Chondrocyte (in vitro differentiated cells): ENCODE measurements around the gene OLFM4. TPM values are rescaled to one million over a fixed set of nuclear protein-coding genes. Genes with fewer than 3 reads are reported as not detected.
"Not testable (repeated sequence)": the region's sequence is repeated elsewhere in the genome, so short reads cannot be mapped to it uniquely, and the experiment has no call there.

Source experiments
- DNase-seq: peaks from one replicate; pipeline ENCODE4 v3.0.0; 2021; ENCODE audit warnings: mixed read lengths, low spot score
- H3K27ac Mint-ChIP-seq: one replicate; pipeline ENCODE4 v1.8.0; 2021; ENCODE audit warnings: mild to moderate bottlenecking, moderate library complexity, mixed read lengths; ENCODE audit not compliant: unreplicated experiment
- H3K27me3 Mint-ChIP-seq: 2 replicates; pipeline ENCODE4 v1.8.0; 2021; ENCODE audit warnings: low read depth, mixed read lengths
- H3K36me3 Mint-ChIP-seq: 2 replicates; pipeline ENCODE4 v1.8.0; 2021; ENCODE audit warnings: low read depth, mixed read lengths
- H3K4me1 Mint-ChIP-seq: 2 replicates; pipeline ENCODE4 v1.8.0; 2021; ENCODE audit warnings: low read depth, mild to moderate bottlenecking, mixed read lengths
- H3K4me3 Mint-ChIP-seq: one replicate; pipeline ENCODE4 v1.8.0; 2021; ENCODE audit warnings: mild to moderate bottlenecking, moderate library complexity, mixed read lengths; ENCODE audit not compliant: unreplicated experiment
- H3K9me3 Mint-ChIP-seq: 2 replicates; pipeline ENCODE4 v1.8.0; 2021; ENCODE audit warnings: low read depth, mixed read lengths
- total RNA-seq: library from RNA; stranded (reverse); gene quantifications from 3 replicates; pipeline ENCODE4 v1.2.1, GENCODE V29; 2021
- TF ChIP-seq, protein P1 (sequence below): fragments of 200-600 bp; sonication (generic); IDR thresholded peaks from 2 replicates; pipeline ENCODE4 v1.5.0; 2021; ENCODE audit warnings: antibody characterized with exemption, mild to moderate bottlenecking, moderate library complexity

The OLFM4 gene
- total RNA-seq, 1 donor from 2014 or later = 0.25 TPM

DNA sequence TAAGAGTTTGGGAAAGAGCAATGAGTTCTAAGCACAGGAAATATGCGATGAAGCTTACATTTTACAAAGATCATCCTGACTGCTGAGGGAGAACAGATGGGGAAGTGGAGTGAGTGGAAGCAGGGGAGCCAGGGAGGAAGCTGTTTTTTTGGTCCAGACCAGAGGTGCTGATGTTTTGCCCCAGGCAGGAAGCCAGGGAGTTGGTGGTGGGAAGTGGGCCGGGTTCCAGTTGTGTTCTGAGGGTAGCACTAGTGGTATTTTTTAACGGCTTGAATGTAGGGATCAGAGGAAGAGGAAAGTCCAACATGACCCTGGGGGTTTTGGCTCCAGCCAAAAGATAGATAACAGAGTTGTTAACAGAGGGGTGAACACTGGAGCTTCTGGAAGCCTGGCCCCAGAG is 20.7 kb upstream of the OLFM4 start:
- H3K36me3 Mint-ChIP-seq = no peaks in the 10 kb centered on the region
- H3K9me3 Mint-ChIP-seq = no peaks in the 10 kb centered on the region
- TF ChIP-seq, protein P1, sequence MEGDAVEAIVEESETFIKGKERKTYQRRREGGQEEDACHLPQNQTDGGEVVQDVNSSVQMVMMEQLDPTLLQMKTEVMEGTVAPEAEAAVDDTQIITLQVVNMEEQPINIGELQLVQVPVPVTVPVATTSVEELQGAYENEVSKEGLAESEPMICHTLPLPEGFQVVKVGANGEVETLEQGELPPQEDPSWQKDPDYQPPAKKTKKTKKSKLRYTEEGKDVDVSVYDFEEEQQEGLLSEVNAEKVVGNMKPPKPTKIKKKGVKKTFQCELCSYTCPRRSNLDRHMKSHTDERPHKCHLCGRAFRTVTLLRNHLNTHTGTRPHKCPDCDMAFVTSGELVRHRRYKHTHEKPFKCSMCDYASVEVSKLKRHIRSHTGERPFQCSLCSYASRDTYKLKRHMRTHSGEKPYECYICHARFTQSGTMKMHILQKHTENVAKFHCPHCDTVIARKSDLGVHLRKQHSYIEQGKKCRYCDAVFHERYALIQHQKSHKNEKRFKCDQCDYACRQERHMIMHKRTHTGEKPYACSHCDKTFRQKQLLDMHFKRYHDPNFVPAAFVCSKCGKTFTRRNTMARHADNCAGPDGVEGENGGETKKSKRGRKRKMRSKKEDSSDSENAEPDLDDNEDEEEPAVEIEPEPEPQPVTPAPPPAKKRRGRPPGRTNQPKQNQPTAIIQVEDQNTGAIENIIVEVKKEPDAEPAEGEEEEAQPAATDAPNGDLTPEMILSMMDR = no peak
- no peak overlapping the region for H3K27ac Mint-ChIP-seq
- H3K4me3 Mint-ChIP-seq = no peak overlapping the region
- no peak for DNase-seq
- peaks cover 2% of the 10 kb centered on the region for H3K27me3 Mint-ChIP-seq
- H3K4me1 Mint-ChIP-seq = no peaks in the 10 kb centered on the region

DNA sequence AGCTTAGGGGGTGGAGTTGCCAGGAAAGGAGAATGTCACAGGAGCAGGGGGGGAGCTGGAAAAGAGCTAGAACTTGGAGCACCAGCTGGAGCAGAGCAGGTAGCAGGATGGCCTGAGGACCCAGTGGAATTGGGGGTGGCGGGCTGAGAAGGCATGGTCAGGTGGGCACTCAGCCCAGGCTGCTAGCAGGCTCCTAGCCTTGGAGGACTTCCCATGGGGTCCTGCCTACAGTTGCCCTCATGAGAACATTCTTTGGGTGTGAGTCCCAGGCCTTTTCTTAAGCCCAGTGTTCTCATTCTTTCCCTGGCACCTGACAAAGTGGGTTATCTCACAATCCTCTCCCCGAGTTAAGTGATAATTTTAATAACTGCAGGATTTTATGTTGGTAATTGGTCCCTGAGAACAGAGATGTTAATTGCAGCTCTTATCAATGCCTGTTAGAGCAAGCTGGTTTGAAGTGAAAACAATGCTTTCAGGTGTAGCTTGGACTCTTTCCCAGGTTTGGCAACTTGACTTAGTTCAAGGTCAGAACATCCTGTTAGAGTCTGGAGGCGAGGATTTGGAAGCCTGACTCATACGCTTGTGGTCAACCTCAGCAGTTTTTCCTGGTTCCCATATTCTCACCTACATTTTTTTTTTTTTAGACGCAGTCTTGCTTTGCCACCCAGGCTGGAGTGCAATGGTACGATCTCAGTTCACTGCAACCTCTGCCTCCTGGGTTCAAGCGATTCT is 18.1 kb upstream of the OLFM4 start:
- Mint-ChIP-seq H3K9me3 (no peaks in the 10 kb centered on the region), H3K36me3 (no peaks in the 10 kb centered on the region), H3K27me3 (peaks cover 2% of the 10 kb centered on the region), H3K27ac (no peak overlapping the region), H3K4me3 (no peak overlapping the region), H3K4me1 (no peaks in the 10 kb centered on the region)
- TF ChIP-seq, protein P1 = no peak
- DNase-seq = no peak

DNA sequence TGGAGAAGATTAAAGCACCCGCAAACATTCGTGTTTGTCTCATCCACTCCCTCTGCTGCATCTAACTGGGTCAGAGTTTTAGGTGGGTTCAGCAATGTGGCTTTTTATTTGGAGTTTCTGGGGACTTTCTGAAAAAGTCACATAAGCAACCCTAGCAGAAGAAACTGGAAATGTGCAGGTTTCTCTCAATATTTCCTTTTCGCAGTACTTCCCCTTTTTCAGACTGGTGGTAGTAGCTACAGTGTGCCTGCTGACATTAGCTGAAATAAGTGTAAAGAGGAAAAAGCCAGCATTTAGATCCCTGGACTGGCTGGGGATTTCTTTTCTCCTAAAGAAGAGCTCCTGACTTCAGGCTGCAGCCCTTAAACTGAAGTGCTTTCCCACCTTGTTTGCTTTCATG is 15.9 kb upstream of the OLFM4 start:
- H3K9me3 Mint-ChIP-seq = peaks cover 6% of the 10 kb centered on the region
- no peak overlapping the region for H3K4me3 Mint-ChIP-seq
- peaks cover under 1% of the 10 kb centered on the region for H3K27me3 Mint-ChIP-seq
- no peak overlapping the region for H3K27ac Mint-ChIP-seq
- H3K36me3 Mint-ChIP-seq = no peaks in the 10 kb centered on the region
- no peak for DNase-seq
- TF ChIP-seq, protein P1 = no peak
- no peaks in the 10 kb centered on the region for H3K4me1 Mint-ChIP-seq

DNA sequence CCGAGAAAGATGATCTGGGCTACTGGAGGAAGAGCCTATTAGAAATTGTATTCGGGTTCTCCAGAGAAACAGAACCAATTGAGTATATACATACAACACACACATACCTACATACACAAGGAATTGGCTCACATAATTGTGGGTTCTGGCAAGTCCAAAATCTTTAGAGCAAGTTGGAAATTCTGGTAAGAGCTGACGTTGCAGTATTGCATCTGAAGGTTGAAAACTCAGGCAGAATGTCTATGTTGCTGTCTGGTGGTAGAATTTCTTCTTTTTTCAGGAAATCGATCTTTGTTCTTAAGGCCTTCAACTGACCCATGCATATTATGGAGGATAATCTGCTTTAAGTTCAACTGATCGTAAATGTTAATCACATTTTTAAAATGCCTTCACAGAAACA is 15.5 kb upstream of the OLFM4 start:
- H3K4me1 Mint-ChIP-seq = no peaks in the 10 kb centered on the region
- peaks cover 6% of the 10 kb centered on the region for H3K9me3 Mint-ChIP-seq
- no peak overlapping the region for H3K4me3 Mint-ChIP-seq
- no peak overlapping the region for H3K27ac Mint-ChIP-seq
- TF ChIP-seq, protein P1 = no peak
- H3K36me3 Mint-ChIP-seq = no peaks in the 10 kb centered on the region
- H3K27me3 Mint-ChIP-seq = no peaks in the 10 kb centered on the region
- no peak for DNase-seq

DNA sequence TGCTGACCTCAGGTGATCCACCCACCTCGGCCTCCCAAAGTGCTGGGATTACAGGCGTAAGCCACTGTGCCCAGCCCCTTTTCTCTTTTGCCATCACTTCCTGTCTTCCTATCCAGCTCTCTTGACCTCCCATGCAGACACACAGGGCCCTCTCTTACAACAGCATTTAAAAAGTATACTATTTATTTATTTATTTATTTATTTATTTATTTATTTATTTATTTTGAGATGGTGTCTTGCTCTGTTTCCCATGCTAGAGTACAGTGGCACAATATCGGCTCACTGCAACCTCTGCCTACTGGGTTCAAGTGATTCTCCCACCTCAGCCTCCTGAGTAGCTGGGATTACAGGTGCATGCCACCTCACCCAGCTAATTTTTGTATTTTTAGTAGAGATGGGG is 14.6 kb upstream of the OLFM4 start:
- not testable (repeated sequence) for H3K4me3 Mint-ChIP-seq, H3K27ac Mint-ChIP-seq, H3K9me3 Mint-ChIP-seq, H3K4me1 Mint-ChIP-seq, H3K36me3 Mint-ChIP-seq, DNase-seq, H3K27me3 Mint-ChIP-seq
